H9 (cell line): ENCODE measurements around the gene GASK1B. TPM values are rescaled to one million over a fixed set of nuclear protein-coding genes. Genes with fewer than 3 reads are reported as not detected.

Source experiments
- DNase-seq: peaks from one replicate; pipeline ENCODE4 v3.0.0-alpha.2; 2017
- H2AFZ ChIP-seq: one replicate; pipeline ENCODE4 v1.6.1; 2013; ENCODE audit warnings: mild to moderate bottlenecking, low read length, control low read depth, moderate library complexity
- H2AK5ac ChIP-seq: 2 replicates; pipeline ENCODE4 v1.6.1; 2013; ENCODE audit warnings: low read length, control low read depth, mixed read lengths; ENCODE audit not compliant: insufficient read length
- H2BK120ac ChIP-seq: one replicate; pipeline ENCODE4 v1.6.1; 2013; ENCODE audit warnings: low read depth, mild to moderate bottlenecking, low read length, control low read depth, inconsistent platforms; ENCODE audit not compliant: poor library complexity, severe bottlenecking
- H2BK12ac ChIP-seq: 2 replicates; pipeline ENCODE4 v1.6.1; 2013; ENCODE audit warnings: low read length, control low read depth, mixed read lengths, low read depth; ENCODE audit not compliant: insufficient read length
- H2BK15ac ChIP-seq: 2 replicates; pipeline ENCODE4 v1.6.1; 2013; ENCODE audit warnings: low read depth, low read length, control low read depth
- H2BK20ac ChIP-seq: one replicate; pipeline ENCODE4 v1.6.1; 2013; ENCODE audit warnings: low read depth, mild to moderate bottlenecking, low read length, control low read depth, inconsistent platforms; ENCODE audit not compliant: poor library complexity, severe bottlenecking
- H2BK5ac ChIP-seq: 2 replicates; pipeline ENCODE4 v1.6.1; 2013; ENCODE audit warnings: low read length, control low read depth, mixed read lengths; ENCODE audit not compliant: insufficient read length
- H3K14ac ChIP-seq: 2 replicates; pipeline ENCODE4 v1.6.1; 2013; ENCODE audit warnings: low read length, control low read depth; ENCODE audit not compliant: insufficient read depth
- H3K18ac ChIP-seq: 2 replicates; pipeline ENCODE4 v1.6.1; 2013; ENCODE audit warnings: low read depth, mild to moderate bottlenecking, mixed read lengths, low read length, control low read depth; ENCODE audit not compliant: insufficient read length
- H3K23ac ChIP-seq: 2 replicates; pipeline ENCODE4 v1.6.1; 2013; ENCODE audit warnings: low read length, control low read depth, mixed read lengths, low read depth; ENCODE audit not compliant: insufficient read length
- H3K23me2 ChIP-seq: 2 replicates; pipeline ENCODE4 v1.6.1; 2013; ENCODE audit warnings: low read depth, mild to moderate bottlenecking, mixed read lengths, low read length, control low read depth; ENCODE audit not compliant: insufficient read length, poor library complexity, severe bottlenecking
- H3K27ac ChIP-seq: 2 replicates; pipeline ENCODE4 v1.5.1; 2013; ENCODE audit warnings: low read length, control low read depth, mixed read lengths, low read depth; ENCODE audit not compliant: insufficient read length
- H3K27me3 ChIP-seq: 2 replicates; pipeline ENCODE4 v1.6.1; 2013; ENCODE audit warnings: low read length, control low read depth, inconsistent platforms; ENCODE audit not compliant: insufficient read depth
- H3K4ac ChIP-seq: 2 replicates; pipeline ENCODE4 v1.6.1; 2013; ENCODE audit warnings: low read depth, mild to moderate bottlenecking, control low read depth, inconsistent platforms, low read length, moderate library complexity
- H3K4me1 ChIP-seq: 2 replicates; pipeline ENCODE4 v1.6.1; 2013; ENCODE audit warnings: low read length, control low read depth, inconsistent platforms; ENCODE audit not compliant: insufficient read depth
- H3K4me2 ChIP-seq: 2 replicates; pipeline ENCODE4 v1.6.1; 2013; ENCODE audit warnings: low read length, control low read depth, mixed read lengths; ENCODE audit not compliant: insufficient read length, insufficient read depth
- H3K56ac ChIP-seq: 2 replicates; pipeline ENCODE4 v1.6.1; 2013; ENCODE audit warnings: low read depth, mild to moderate bottlenecking, mixed read lengths, low read length, control low read depth; ENCODE audit not compliant: insufficient read length
- H3K79me1 ChIP-seq: 2 replicates; pipeline ENCODE4 v1.6.1; 2013; ENCODE audit warnings: low read depth, mild to moderate bottlenecking, moderate library complexity, low read length, control low read depth, inconsistent platforms; ENCODE audit not compliant: insufficient read depth, poor library complexity, severe bottlenecking
- H3K79me2 ChIP-seq: 2 replicates; pipeline ENCODE4 v1.6.1; 2013; ENCODE audit warnings: low read length, control low read depth, inconsistent platforms; ENCODE audit not compliant: insufficient read depth
- H3K9ac ChIP-seq: 2 replicates; pipeline ENCODE4 v1.6.1; 2013; ENCODE audit warnings: low read length, control low read depth, mixed read lengths; ENCODE audit not compliant: insufficient read length; ENCODE audit errors: extremely low read depth
- H3K9me3 ChIP-seq: one replicate; pipeline ENCODE4 v1.6.1; 2013; ENCODE audit warnings: low read depth, low read length, inconsistent platforms; ENCODE audit not compliant: control insufficient read depth
- H3T11ph ChIP-seq: one replicate; pipeline ENCODE4 v1.6.1; 2013; ENCODE audit warnings: mild to moderate bottlenecking, low read length, control low read depth, inconsistent platforms
- H4K20me1 ChIP-seq: one replicate; pipeline ENCODE4 v1.6.1; 2013; ENCODE audit not compliant: control insufficient read depth, insufficient read length, insufficient read depth
- H4K5ac ChIP-seq: 2 replicates; pipeline ENCODE4 v1.6.1; 2013; ENCODE audit warnings: low read depth, mild to moderate bottlenecking, mixed read lengths, low read length, control low read depth; ENCODE audit not compliant: insufficient read length
- H4K8ac ChIP-seq: replicated peaks from 2 replicates; pipeline ENCODE4 v1.6.1; 2013; ENCODE audit warnings: low read length, control low read depth, mixed read lengths, low read depth; ENCODE audit not compliant: insufficient read length
- H4K91ac ChIP-seq: 2 replicates; pipeline ENCODE4 v1.6.1; 2013; ENCODE audit warnings: low read depth, mild to moderate bottlenecking, moderate library complexity, mixed read lengths, low read length, control low read depth; ENCODE audit not compliant: insufficient read length
- H3K27ac Mint-ChIP-seq, 3 experiments: 2 replicates in 2 of 3; 3 replicates in 1 of 3; pipeline ENCODE4 v1.8.0; 2020 to 2021; ENCODE audit warnings: mixed read lengths in 3 of 3, mild to moderate bottlenecking in 1 of 3, moderate library complexity in 1 of 3
- H3K27me3 Mint-ChIP-seq: 2 replicates; pipeline ENCODE4 v1.8.0; 2021; ENCODE audit warnings: low read depth, mild to moderate bottlenecking, moderate library complexity, mixed read lengths
- H3K36me3 Mint-ChIP-seq, 3 experiments: 2 replicates in 2 of 3; 3 replicates in 1 of 3; pipeline ENCODE4 v1.8.0; 2020 to 2021; ENCODE audit warnings: low read depth in 3 of 3, mixed read lengths in 3 of 3; ENCODE audit not compliant: insufficient read depth in 1 of 3
- H3K4me1 Mint-ChIP-seq, 2 experiments: 2 replicates each; pipeline ENCODE4 v1.8.0; 2020; ENCODE audit warnings: mixed read lengths in 2 of 2
- H3K4me3 Mint-ChIP-seq, 2 experiments: 2 replicates in 1 of 2; 3 replicates in 1 of 2; pipeline ENCODE4 v1.8.0; 2020 to 2021; ENCODE audit warnings: mild to moderate bottlenecking in 2 of 2, mixed read lengths in 2 of 2, moderate library complexity in 1 of 2
- H3K9me3 Mint-ChIP-seq, 2 experiments: 2 replicates in 1 of 2; 3 replicates in 1 of 2; pipeline ENCODE4 v1.8.0; 2020; ENCODE audit warnings: mild to moderate bottlenecking in 2 of 2, mixed read lengths in 2 of 2, moderate library complexity in 1 of 2
- WGBS: extraction: QIAGEN DNeasy Blood & Tissue Kit; methylation state at CpG from one replicate; pipeline ENCODE4 v1.1.7; 2013; ENCODE audit warnings: missing lambda C conversion rate, low lambda C conversion rate, mixed read lengths; ENCODE audit not compliant: insufficient read length; ENCODE audit errors: extremely low coverage; 5-methylcytosine and 5-hydroxymethylcytosine counted together
- total RNA-seq: library from RNA; stranded (reverse); gene quantifications from 2 replicates; pipeline ENCODE4 v1.2.1, GENCODE V29; 2021
- TF ChIP-seq, protein P1 (sequence below): fragments of 200-600 bp; sonication (generic); conservative IDR thresholded peaks from 3 replicates; pipeline ENCODE4 v1.8.0; 2021; ENCODE audit warnings: antibody characterized with exemption, mild to moderate bottlenecking

GASK1B gene
- total RNA-seq, 1 experiment from 2014 or later: not detected

DNA sequence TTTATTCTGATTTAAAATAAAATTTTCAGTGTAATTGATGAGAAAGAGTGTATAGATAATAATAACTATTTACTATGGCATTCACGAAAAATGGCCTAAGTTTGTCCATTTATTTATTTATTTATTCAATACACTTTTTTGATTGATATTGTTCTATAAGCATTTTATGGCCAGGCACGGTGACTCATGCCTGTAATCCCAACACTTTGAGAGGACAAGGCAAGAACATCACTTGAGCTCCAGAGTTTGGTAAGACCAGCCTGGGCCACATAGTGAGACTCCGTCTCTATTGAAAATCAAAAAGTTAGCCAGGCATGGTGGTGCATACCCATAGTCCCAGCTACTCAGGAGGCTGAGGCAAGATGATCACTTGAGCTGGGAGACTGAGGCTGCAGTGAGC, 25.7 kb downstream of the GASK1B start:
- peaks cover 0 to 3% of the 10 kb centered on the region in 2 experiments; a peak in 1 of 5 replicates for H3K9me3 Mint-ChIP-seq
- Histone ChIP-seq H4K20me1 (no peaks in the 10 kb centered on the region), H2BK20ac (no peak overlapping the region), H3K18ac (no peak overlapping the region), H3K4me1 (no peaks in the 10 kb centered on the region), H3K56ac (no peak overlapping the region), H3K9ac (no peak overlapping the region), H3K27me3 (no peaks in the 10 kb centered on the region), H3K4ac (no peak overlapping the region), H2AFZ (no peak overlapping the region), H2BK12ac (no peak overlapping the region), H2BK120ac (no peak overlapping the region), H3K27ac (no peak overlapping the region), H4K91ac (no peak overlapping the region), H2AK5ac (no peak overlapping the region), H3K9me3 (no peaks in the 10 kb centered on the region), H2BK15ac (no peak overlapping the region), H3K23me2 (no peaks in the 10 kb centered on the region), H3K4me2 (no peak overlapping the region), H4K5ac (no peak overlapping the region), H3K79me1 (no peaks in the 10 kb centered on the region), H3K23ac (no peak overlapping the region), H3T11ph (no peak overlapping the region), H4K8ac (no peak overlapping the region), H2BK5ac (no peak overlapping the region), H3K79me2 (no peaks in the 10 kb centered on the region), H3K14ac (no peak overlapping the region)
- H3K4me3 Mint-ChIP-seq: no peak overlapping the region
- no peaks in the 10 kb centered on the region; a peak in 2 of 7 replicates for H3K36me3 Mint-ChIP-seq
- TF ChIP-seq, protein P1, sequence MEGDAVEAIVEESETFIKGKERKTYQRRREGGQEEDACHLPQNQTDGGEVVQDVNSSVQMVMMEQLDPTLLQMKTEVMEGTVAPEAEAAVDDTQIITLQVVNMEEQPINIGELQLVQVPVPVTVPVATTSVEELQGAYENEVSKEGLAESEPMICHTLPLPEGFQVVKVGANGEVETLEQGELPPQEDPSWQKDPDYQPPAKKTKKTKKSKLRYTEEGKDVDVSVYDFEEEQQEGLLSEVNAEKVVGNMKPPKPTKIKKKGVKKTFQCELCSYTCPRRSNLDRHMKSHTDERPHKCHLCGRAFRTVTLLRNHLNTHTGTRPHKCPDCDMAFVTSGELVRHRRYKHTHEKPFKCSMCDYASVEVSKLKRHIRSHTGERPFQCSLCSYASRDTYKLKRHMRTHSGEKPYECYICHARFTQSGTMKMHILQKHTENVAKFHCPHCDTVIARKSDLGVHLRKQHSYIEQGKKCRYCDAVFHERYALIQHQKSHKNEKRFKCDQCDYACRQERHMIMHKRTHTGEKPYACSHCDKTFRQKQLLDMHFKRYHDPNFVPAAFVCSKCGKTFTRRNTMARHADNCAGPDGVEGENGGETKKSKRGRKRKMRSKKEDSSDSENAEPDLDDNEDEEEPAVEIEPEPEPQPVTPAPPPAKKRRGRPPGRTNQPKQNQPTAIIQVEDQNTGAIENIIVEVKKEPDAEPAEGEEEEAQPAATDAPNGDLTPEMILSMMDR: no peak
- no peak for DNase-seq
- H3K4me1 Mint-ChIP-seq: no peaks in the 10 kb centered on the region
- WGBS: no CpG with 5 or more reads among the region's 3 CpGs
- H3K27me3 Mint-ChIP-seq: no peaks in the 10 kb centered on the region
- no peak overlapping the region for H3K27ac Mint-ChIP-seq
